ENCODE results near the gene PACS2. TPM values are rescaled to one million over a fixed set of nuclear protein-coding genes. Genes with fewer than 3 reads are reported as not detected.

Gene PACS2
- total and polyA plus RNA-seq, 2 donors (not counting 1 experiment from before 2014, with no cell fraction given): 65.6 to 70.7 TPM

DNA sequence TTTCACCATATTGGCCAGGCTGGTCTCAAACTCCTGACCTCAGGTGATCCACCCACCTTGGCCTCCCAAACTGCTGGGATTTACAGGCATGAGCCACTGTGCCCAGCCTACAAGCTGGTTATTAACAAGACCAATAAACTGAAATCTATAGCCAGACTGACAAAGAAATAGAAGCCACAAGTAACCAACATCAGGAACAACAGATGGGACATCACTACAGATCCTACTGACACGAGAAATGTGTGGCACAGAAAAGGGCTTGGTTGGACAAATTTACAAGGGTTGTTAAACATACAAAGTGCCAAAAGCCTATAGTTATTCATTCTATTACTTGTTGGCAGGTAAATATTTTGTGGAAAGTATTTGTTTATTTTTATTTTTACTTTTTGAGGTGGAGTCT is 116.7 kb downstream of the PACS2 start:
- no peak overlapping the region for H2AFZ ChIP-seq (ENCODE audit: insufficient read depth, low read depth, low read length, poor library complexity, severe bottlenecking)
- POLR2A ChIA-PET: no interaction called here
- intact Hi-C loops (cut with micrococcal nuclease): no loop called here

DNA sequence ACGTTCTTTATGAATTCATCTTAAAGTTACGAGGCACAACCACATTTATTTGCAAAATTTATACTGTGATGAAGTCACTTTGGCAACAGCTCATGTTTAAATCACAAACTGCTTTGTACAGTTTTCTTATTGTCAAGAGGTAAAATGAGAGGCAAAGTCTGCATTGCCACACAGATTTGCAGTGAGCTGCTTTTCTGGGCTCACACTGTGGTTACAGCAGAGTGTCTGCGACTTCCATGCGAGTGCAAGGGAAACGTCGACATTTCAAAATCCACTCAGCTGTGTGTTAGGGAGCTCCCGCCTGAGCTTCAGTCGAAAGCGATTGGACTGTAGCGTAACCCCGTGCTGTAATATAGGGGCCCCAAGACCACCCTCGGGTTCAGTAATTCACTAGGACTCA is 118.1 kb downstream of the PACS2 start:
- Mint-ChIP-seq H3K27me3 (no peaks in the 10 kb centered on the region), H3K27ac (no peak overlapping the region), H3K9me3 (ENCODE audit: insufficient read depth) (no peaks in the 10 kb centered on the region), H3K4me1 (peaks cover 18% of the 10 kb centered on the region), H3K4me3 (no peak overlapping the region)
- Histone ChIP-seq H3K9ac (ENCODE audit: low read length) (no peak overlapping the region), H3K79me2 (ENCODE audit: control insufficient read depth, insufficient read depth, low read length) (peaks cover 69% of the 10 kb centered on the region), H3K27me3 (replicated peaks in 1 of 4; ENCODE audit: control extremely low read depth in 1 of 4, control insufficient read depth in 3 of 4, insufficient read depth in 4 of 4, low read length in 3 of 4) (no peaks in the 10 kb centered on the region), H3K36me3 (replicated peaks in 1 of 2; ENCODE audit: control extremely low read depth in 1 of 2, control insufficient read depth in 1 of 2, extremely low read depth in 1 of 2, insufficient read depth in 2 of 2, low read length in 1 of 2) (peaks cover 0 to 12% of the 10 kb centered on the region in 2 experiments), H3K4me3 (ENCODE audit: control extremely low read depth in 1 of 5, extremely low read depth in 1 of 5, insufficient read depth in 1 of 5, low read depth in 2 of 5, low read length in 4 of 5) (no peak overlapping the region), H3K9me3 (ENCODE audit: control extremely low read depth in 1 of 3, control insufficient read depth in 2 of 3, insufficient read depth in 1 of 3, low read length in 2 of 3) (peaks cover 0 to 19% (median 6%) of the 10 kb centered on the region in 3 donors), H3K27ac (ENCODE audit: low read length in 2 of 2) (no peak overlapping the region), H3K4me1 (ENCODE audit: control insufficient read depth in 2 of 2, insufficient read depth in 2 of 2, low read length in 2 of 2) (peaks cover 0 to 11% of the 10 kb centered on the region in 2 donors), H4K20me1 (ENCODE audit: control insufficient read depth, insufficient read depth, low read length, poor library complexity, severe bottlenecking) (peaks cover 70% of the 10 kb centered on the region), H2AFZ (ENCODE audit: insufficient read depth, low read depth, low read length, poor library complexity, severe bottlenecking) (no peak overlapping the region), H3K4me2 (replicated peaks; ENCODE audit: low read depth, low read length, poor library complexity, severe bottlenecking) (no peak overlapping the region)
- intact Hi-C loops (cut with micrococcal nuclease): no loop called here
- ChIA-PET POLR2A (no interaction called here), CTCF (no interaction called here)
- WGBS (ENCODE audit: insufficient coverage): 99% methylated on average over 10 of the region's 12 CpGs
- ATAC-seq (ENCODE audit: low read depth) (no peak), DNase-seq (no peak)
- TF ChIP-seq, protein P1, sequence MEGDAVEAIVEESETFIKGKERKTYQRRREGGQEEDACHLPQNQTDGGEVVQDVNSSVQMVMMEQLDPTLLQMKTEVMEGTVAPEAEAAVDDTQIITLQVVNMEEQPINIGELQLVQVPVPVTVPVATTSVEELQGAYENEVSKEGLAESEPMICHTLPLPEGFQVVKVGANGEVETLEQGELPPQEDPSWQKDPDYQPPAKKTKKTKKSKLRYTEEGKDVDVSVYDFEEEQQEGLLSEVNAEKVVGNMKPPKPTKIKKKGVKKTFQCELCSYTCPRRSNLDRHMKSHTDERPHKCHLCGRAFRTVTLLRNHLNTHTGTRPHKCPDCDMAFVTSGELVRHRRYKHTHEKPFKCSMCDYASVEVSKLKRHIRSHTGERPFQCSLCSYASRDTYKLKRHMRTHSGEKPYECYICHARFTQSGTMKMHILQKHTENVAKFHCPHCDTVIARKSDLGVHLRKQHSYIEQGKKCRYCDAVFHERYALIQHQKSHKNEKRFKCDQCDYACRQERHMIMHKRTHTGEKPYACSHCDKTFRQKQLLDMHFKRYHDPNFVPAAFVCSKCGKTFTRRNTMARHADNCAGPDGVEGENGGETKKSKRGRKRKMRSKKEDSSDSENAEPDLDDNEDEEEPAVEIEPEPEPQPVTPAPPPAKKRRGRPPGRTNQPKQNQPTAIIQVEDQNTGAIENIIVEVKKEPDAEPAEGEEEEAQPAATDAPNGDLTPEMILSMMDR (IDR thresholded peaks at IDR 0.05): no peak

More for the DNA sequence above, 116.7 kb downstream of the PACS2 start:
- H3K27me3 ChIP-seq (replicated peaks in 1 of 4; ENCODE audit: control extremely low read depth in 1 of 4, control insufficient read depth in 3 of 4, insufficient read depth in 4 of 4, low read length in 3 of 4): no peaks in the 10 kb centered on the region
- peaks cover 0 to 16% of the 10 kb centered on the region in 2 experiments for H3K36me3 ChIP-seq (replicated peaks in 1 of 2; ENCODE audit: control extremely low read depth in 1 of 2, control insufficient read depth in 1 of 2, extremely low read depth in 1 of 2, insufficient read depth in 2 of 2, low read length in 1 of 2)
- no peak overlapping the region for H3K27ac ChIP-seq (ENCODE audit: low read length in 2 of 2)
- H3K4me1 ChIP-seq (ENCODE audit: control insufficient read depth in 2 of 2, insufficient read depth in 2 of 2, low read length in 2 of 2): peaks cover 0 to 7% of the 10 kb centered on the region in 2 donors
- peaks cover 2% of the 10 kb centered on the region for H3K9me3 Mint-ChIP-seq (ENCODE audit: insufficient read depth)
- H3K9me3 ChIP-seq (ENCODE audit: control extremely low read depth in 1 of 3, control insufficient read depth in 2 of 3, insufficient read depth in 1 of 3, low read length in 2 of 3): peaks cover 0 to 16% (median 2%) of the 10 kb centered on the region in 3 donors
- CTCF ChIA-PET: no interaction called here
- H3K4me3 Mint-ChIP-seq: no peak overlapping the region
- no CpG with 5 or more reads among the region's 1 CpG for WGBS (ENCODE audit: insufficient coverage)
- no peak for TF ChIP-seq EZH2 (IDR thresholded peaks at IDR 0.05; ENCODE audit: borderline replicate concordance, insufficient read depth, low read depth, low read length, poor library complexity, severe bottlenecking)
- TF ChIP-seq, protein P1 (IDR thresholded peaks at IDR 0.05): no peak
- DNase-seq (no peak), ATAC-seq (ENCODE audit: low read depth) (no peak)
- H3K9ac ChIP-seq (ENCODE audit: low read length): no peak overlapping the region
- peaks cover 61% of the 10 kb centered on the region for H3K79me2 ChIP-seq (ENCODE audit: control insufficient read depth, insufficient read depth, low read length)
- no peaks in the 10 kb centered on the region for H3K27me3 Mint-ChIP-seq
- H4K20me1 ChIP-seq (ENCODE audit: control insufficient read depth, insufficient read depth, low read length, poor library complexity, severe bottlenecking): peaks cover 59% of the 10 kb centered on the region
- peaks cover 17% of the 10 kb centered on the region for H3K4me1 Mint-ChIP-seq
- H3K4me3 ChIP-seq (ENCODE audit: control extremely low read depth in 1 of 5, extremely low read depth in 1 of 5, insufficient read depth in 1 of 5, low read depth in 2 of 5, low read length in 4 of 5): no peak overlapping the region
- no peak overlapping the region for H3K4me2 ChIP-seq (replicated peaks; ENCODE audit: low read depth, low read length, poor library complexity, severe bottlenecking)
- no peak overlapping the region for H3K27ac Mint-ChIP-seq
